Right lung (tissue), 5 donors: ENCODE data around the gene FKBP7. TPM values are rescaled to one million over a fixed set of nuclear protein-coding genes. Genes with fewer than 3 reads are reported as not detected.
"Not testable (repeated sequence)": the region's sequence is repeated elsewhere in the genome, so short reads cannot be mapped to it uniquely, and the experiment has no call there.

ENCODE experiments used
- DNase-seq, 2 donors: peaks; one replicate each; pipeline ENCODE4 v3.0.0-alpha.2; 2013
- polyA plus RNA-seq, 5 donors: library from polyadenylated mRNA; unstranded; fragments of 120-200 nt; gene quantifications; one replicate each; pipeline versions ENCODE4 v1.2.1 to v1.2.3, GENCODE V29; 2013; ENCODE audit warnings: inconsistent platforms in 1 of 5, low replicate concordance in 1 of 5; ENCODE audit not compliant: insufficient read length in 5 of 5, insufficient read depth in 1 of 5

Gene FKBP7
- polyA plus RNA-seq, 5 donors = 61.7 to 85.0 (median 73.2) TPM

DNA sequence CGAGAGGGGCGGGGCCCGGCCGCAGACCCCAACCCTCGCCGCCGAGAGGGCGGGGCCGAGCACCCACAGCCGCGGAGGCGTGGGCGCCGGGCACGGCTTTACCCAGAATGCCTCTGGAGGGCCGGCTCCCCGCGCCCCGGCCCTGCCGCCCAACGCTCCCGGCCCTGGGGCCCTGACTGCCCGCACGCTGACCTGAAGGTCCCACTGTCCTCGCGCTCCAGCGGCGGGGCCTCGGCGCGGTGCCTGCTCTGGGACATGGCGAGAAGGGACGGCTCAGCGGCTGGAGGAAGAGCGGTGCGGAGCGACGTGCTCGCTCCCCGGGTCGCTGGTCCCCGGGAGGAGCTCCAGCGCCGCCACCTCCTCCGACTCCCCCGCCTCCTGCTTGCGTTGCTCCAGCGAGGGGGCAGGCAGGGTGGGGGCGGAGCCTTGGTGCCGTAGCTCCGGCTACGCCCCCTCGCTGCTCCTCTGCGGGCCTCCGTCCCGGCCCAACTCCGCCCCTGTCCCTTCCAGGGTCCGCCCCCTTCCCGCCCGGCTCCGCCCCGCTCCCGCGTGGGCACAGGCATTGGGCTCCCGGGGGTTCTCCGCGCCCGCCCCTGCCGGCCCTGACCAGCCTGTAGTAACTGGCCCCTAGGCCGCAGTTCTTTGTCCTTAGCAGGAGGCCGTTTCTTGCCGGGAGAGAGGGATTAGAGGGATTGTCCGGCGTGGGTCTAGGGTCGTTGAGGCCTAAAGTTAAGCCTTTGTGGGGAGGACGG is 27.4 kb downstream of the FKBP7 start, which contains the start of the genes PJVK and PRKRA:
PJVK (plus strand) TSS at position 605 of the 752 bp plus-strand sequence. CDS start 2,032 bp downstream, outside the sequence.
PRKRA (minus strand) TSS at position 402 of the 752 bp plus-strand sequence; CDS start at position 257, 145 bp downstream.
- peak; percentile 99 for DNase-seq

- no peak for DNase-seq
Observed at GRCh38 chr2:178450524-178450773, 28.0 kb downstream of the FKBP7 start.

DNA sequence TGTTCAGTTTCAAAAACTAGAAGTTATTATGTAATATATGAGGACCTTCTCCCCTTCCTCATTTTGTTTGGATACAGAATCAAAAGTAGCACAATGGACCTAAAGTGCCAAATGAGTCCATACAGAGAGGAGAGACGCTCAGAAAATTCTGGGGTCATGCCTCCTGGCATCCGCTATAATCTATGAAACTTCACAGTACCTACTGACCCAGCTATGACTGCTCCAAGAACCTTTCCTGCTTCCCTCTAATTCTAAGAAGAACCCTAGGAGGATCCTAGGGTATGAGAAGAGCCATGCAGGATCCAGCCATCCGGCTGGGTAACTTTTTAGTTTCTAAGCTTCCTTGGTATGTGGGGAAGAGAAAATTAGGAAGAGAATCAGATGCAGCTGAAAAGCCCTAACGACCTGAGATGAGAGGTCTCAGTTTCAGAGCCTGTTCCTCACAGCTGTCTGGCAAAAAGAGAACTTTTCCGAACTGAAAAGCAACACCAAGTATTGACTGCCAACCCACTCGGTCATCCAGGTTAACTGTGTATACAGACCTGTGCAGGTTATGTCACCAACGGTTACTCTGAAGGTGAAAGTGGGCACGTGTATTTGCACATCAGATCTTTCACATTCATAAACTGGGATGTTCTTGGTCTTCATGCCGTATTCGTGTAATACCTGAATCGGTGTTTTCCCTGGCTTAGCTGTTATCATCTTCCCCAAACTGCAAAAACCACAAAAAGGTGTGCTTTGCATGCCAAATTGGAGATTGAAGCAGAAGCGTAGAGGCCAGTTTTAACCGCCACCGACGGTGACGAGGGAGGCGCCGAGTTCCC is 28.5 kb downstream of the FKBP7 start:
- no peak for DNase-seq

- DNase-seq = peak in 1 of 2 donors; percentile 9
Observed at GRCh38 chr2:178448968-178449661, 29.3 kb downstream of the FKBP7 start.

DNA sequence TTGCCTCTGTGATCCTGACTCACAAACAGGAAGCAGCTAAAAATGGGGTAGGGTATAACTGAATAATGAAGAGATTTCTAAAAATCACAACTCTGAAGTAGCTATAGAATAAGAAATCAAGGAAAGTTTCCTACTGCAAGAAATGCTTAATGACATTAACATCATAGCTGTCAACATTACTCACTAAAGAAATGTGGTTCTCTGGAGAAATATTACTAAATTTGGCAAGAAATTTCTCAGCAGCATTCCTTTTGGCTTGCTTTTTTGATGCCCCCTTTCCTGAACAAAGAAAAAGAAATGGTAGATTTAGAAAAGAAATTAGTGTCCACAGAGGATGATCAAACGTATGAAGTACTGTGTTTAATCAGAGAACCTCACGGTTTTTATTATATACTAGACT is 37.0 kb downstream of the FKBP7 start:
- DNase-seq = no peak

DNA sequence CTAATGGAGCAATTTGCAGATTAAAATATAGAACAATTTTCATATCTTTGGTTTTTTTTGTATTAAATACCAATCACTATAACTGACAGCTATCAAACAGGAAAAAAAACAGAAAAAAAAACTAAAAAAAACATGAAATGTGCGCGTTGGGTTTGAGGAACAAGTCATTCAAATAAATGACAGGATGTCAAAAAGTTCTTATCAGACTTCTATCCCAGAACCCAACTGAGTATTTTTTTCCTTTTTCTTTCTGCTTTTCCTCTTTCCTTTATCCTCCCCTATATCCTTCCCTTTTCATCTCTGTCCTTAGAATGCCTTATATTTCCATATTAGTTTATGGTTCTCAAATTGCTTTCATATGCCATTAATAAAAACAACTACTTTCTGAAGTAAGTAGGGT is 41.7 kb downstream of the FKBP7 start:
- DNase-seq = no peak

DNA sequence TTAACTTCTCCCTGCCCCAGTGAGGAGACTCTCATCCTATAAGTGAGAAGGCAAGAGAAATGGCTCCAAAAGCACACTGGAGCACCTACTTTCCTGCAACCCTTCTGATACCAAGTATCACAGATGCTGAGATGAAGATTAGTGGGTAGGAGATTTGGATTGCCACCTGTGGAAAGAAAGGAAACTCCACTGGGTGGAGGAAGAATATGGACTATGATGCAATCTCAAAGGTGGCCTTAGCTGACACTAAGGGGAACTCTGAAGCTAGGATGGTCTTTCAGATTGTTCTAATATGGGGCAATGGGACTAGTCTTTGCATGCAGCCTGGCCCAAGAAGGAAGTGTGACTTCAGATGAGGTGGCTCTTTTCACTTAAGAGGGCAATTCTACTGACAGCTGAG is 49.1 kb downstream of the FKBP7 start:
- no peak for DNase-seq

- DNase-seq = no peak
Observed at GRCh38 chr2:178428396-178428806, 50.0 kb downstream of the FKBP7 start.

- DNase-seq = no peak
Observed at GRCh38 chr2:178427458-178427857, 50.9 kb downstream of the FKBP7 start.

DNA sequence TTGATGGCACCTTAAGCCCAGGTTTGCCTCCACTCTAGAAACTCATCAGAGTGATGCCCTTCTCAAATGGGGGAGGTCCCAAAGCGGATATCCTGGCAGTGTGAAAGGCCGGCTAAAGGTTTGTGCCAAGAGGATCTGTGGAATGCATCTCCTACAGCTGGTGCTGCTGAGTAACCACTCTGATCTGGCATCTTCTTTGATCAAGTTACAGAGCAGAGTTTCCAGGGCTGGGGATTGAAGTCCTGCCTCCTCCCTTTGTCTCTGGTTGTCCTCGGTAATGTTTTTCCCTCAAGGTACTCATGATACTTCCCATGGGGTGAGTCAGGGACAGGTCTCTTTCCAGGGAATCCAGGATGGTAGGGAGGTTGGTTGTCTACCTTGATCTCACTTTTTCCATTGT is 52.0 kb downstream of the FKBP7 start:
- no peak for DNase-seq

- DNase-seq = no peak
Observed at GRCh38 chr2:178425255-178425827, 53.1 kb downstream of the FKBP7 start.

GRCh38 chr2:178423746-178424145 is 54.7 kb downstream of the FKBP7 start:
- not testable (repeated sequence) for DNase-seq

GRCh38 chr2:178422097-178422496 is 56.3 kb downstream of the FKBP7 start:
- no peak for DNase-seq

DNA sequence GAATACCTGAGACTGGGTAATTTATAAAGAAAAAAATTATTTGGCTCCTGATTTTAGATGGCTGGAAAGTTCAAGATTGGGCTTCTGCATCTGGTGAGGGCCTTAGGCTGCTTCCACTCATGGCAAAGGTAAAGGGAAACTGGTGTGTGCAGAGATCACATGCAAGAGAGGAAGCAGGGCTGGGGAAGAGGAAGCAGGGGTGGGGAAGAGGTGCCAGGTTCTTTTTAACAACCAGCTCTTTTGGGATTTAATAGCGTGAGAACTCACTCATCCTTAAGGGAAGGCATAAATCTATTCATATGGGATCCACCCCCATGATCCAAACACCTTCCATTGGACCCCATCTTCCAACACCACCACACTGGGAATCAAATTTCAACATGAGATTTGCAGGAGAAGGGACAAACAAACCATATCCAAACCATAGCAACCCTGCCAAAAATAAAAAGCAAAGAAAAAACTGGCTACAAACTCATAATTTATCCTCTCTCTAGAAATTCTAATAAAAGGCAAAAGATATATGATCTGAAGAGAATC is 57.9 kb downstream of the FKBP7 start:
- no peak for DNase-seq

DNA sequence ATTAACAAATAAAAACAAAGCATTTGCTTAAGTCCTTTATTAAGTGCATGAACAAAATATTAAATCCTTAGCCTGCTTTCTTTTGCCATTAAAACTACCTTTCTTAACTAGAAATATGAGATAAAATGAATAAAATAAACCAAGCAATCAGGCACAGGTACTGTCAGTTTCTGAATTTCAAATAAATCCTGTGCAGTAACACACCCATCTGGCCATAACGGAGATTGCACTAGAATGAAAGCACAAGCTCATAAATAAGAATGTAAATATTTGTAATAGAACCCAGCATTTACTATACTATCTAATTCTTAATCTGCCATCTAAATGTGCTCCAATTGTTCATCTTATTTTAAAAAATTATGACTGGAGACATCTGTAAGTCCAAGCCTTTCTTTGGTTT is 59.3 kb downstream of the FKBP7 start:
- DNase-seq = no peak

DNA sequence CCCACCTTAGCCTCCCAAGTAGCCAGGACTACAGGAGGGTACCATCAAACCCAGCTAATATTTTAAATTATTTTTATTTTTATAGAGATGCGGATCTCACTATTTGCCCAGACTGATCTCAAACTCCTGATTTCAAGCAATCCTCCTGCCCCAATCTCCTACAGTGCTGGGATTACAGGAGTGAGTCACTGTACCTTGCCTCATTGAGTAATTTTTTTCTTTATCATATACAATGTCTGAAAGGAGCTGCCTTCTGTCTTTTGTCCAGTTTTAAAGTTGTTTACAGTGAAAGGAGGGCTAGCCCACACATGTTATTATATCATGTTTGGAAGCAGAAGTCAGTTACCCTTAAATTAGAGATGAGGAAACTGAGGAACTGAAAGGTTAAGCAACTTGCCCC is 60.0 kb downstream of the FKBP7 start:
- no peak for DNase-seq

DNA sequence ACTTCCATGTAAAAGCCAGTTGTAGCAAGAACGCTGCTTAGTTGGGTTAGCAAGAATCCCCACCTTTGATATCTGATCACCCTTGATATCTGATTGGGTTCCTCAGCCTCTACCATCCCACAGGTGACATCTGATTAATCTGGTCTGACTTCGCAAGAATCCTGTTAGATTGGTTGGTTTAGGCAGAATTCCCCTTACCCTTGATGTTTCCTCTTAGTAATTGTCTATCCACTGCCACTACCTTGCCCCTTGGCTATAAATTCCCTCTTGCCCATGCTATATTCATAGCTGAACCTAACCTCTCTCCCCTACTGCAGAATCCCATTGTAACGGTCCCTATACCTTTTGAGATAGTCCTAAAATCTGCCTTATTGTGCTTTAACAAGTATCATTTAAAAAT is 60.5 kb downstream of the FKBP7 start:
- no peak for DNase-seq

- no peak for DNase-seq
Observed at GRCh38 chr2:178415979-178416378, 62.4 kb downstream of the FKBP7 start.

DNA sequence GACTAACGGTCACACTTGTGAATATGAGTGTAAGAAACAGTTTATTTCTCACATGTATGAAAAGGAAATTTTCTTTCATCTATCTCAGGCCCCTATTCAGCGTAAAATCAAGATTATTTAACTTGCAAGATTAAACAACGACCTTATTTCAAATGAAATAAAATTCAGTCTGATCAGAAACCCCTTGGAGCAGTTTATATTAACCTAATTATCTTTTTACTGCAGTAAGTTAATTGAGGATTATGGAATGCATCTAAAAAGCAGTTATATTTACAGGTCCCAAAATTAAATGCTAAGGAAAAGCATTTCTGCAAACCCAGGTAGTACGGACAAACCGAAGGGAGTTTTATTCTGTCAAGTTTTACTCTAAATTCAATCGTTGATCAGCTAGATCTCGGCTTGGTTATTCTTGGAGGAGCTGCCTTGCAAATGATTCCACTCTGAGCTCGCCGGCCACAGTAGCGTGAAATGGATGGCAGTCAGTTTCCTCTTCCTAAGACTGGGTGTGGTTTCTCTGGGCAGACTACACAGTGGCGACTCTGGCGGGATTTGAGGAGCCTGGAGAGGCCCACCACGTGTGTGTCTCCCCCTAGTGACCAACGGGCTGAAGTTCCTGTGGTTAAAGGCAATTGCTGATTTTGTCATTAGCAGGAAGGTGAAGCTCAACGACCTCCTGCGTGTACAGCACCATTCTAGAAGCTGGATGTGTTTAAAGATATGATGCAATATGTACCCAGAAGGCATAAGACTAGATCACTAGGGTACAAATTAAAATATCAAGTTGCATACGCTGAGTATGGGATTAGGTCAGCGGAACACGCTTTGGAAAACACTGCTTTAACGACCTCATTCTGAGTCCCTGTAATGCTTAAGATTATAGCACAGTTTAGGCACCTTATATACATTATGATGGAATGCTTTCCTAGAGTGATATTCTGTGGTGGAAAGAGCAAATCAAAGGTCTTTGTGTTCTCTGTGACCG is 63.8 kb downstream of the FKBP7 start:
- peak; percentile 82 to 88 for DNase-seq
